ENCODE measurements around the gene HYAL3.

Gene HYAL3

GRCh38 chr3:50319894-50320625 lies 20.9 kb upstream of the HYAL3 start:
- TF ChIP-seq CTCF (IDR thresholded peaks at IDR 0.05; ENCODE audit: insufficient read depth, low read depth, low read length, missing control alignments): no peak
- peak overlapping the region; percentile 92 for H3K4me3 ChIP-seq (ENCODE audit: low read length)
- DNase-seq (ENCODE audit: low read depth): no peak

- H3K4me3 ChIP-seq (ENCODE audit: low read length): no peak overlapping the region
- TF ChIP-seq CTCF (IDR thresholded peaks at IDR 0.05; ENCODE audit: insufficient read depth, low read depth, low read length, missing control alignments): no peak
- DNase-seq (ENCODE audit: low read depth): no peak
These were observed 20.1 kb upstream of the HYAL3 start for GRCh38 chr3:50319181-50319893.

- TF ChIP-seq CTCF (IDR thresholded peaks at IDR 0.05; ENCODE audit: insufficient read depth, low read depth, low read length, missing control alignments): no peak
- H3K4me3 ChIP-seq (ENCODE audit: low read length): no peak overlapping the region
- no peak for DNase-seq (ENCODE audit: low read depth)
These were observed 19.4 kb upstream of the HYAL3 start for GRCh38 chr3:50318615-50319014.

GRCh38 chr3:50318163-50318562 lies 19.0 kb upstream of the HYAL3 start:
- no peak for DNase-seq (ENCODE audit: low read depth)
- H3K4me3 ChIP-seq (ENCODE audit: low read length): no peak overlapping the region
- TF ChIP-seq CTCF (IDR thresholded peaks at IDR 0.05; ENCODE audit: insufficient read depth, low read depth, low read length, missing control alignments): no peak

- TF ChIP-seq CTCF (IDR thresholded peaks at IDR 0.05; ENCODE audit: insufficient read depth, low read depth, low read length, missing control alignments): no peak
- no peak overlapping the region for H3K4me3 ChIP-seq (ENCODE audit: low read length)
- no peak for DNase-seq (ENCODE audit: low read depth)
These were observed 18.1 kb upstream of the HYAL3 start for GRCh38 chr3:50317300-50317699.

- no peak overlapping the region for H3K4me3 ChIP-seq (ENCODE audit: low read length)
- peak; percentile 99 for DNase-seq (ENCODE audit: low read depth)
- TF ChIP-seq CTCF (IDR thresholded peaks at IDR 0.05; ENCODE audit: insufficient read depth, low read depth, low read length, missing control alignments): no peak
These were observed 17.5 kb upstream of the HYAL3 start for GRCh38 chr3:50316657-50317242.

Measured in epithelial cell of esophagus (primary cell).